ENCODE data around the gene STK32B.

DNA sequence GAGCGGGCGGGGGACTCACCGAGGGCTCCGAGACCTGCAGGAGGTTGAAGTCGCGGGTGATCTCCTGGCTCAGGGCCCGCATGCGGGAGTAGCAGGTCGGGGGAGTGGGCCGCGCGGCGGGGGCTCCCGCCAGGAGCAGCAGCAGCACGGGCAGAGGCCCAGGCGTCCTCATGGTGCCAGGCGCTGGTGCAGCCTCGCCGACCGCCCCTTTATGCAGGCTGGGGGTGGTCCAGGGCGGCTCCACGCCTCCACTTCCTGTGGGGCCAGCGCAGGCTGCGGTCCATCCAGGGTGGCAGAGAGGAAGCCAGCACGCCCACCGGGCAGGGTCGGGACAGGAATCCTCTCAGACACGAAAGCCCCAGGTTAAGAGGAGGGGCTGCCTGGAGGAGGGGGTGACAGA lies 32.0 kb upstream of the STK32B start, which contains the start of gene CYTL1:
- TF ChIP-seq POLR2A (IDR thresholded peaks at IDR 0.05; ENCODE audit: low read length) (peak; percentile 21), GATA1 (IDR thresholded peaks at IDR 0.05; ENCODE audit: low read depth, low read length) (no peak)
